Cardiac muscle cell (in vitro differentiated cells and primary cell): ENCODE measurements around the gene TRNT1. TPM values are rescaled to one million over a fixed set of nuclear protein-coding genes. Genes with fewer than 3 reads are reported as not detected.
A peak's percentile ranks its signal among the peaks of the same experiment; 100 is the strongest.

Source experiments
- DNase-seq, 2 donors: peaks; one replicate each; pipeline versions ENCODE4 v3.0.0 to v3.0.0-alpha.2; 2010 to 2017; ENCODE audit warnings: low read depth in 1 of 2, low spot score in 1 of 2
- H3K27ac ChIP-seq: fragments of 200-600 bp; sonication (generic); 2 replicates; pipeline ENCODE4 v1.5.1; 2016
- H3K27me3 ChIP-seq: fragments of 200-600 bp; sonication (generic); 2 replicates; pipeline ENCODE4 v1.6.0; 2016; ENCODE audit warnings: control low read depth
- H3K36me3 ChIP-seq: fragments of 200-600 bp; sonication (generic); 2 replicates; pipeline ENCODE4 v1.5.1; 2016; ENCODE audit warnings: control low read depth
- H3K4me1 ChIP-seq: fragments of 200-600 bp; sonication (generic); 2 replicates; pipeline ENCODE4 v1.8.1; 2017; ENCODE audit warnings: low read depth, mild to moderate bottlenecking, mixed run types
- H3K4me3 ChIP-seq: fragments of 200-600 bp; sonication (generic); 2 replicates; pipeline ENCODE4 v1.5.1; 2016; ENCODE audit warnings: mild to moderate bottlenecking
- H3K9me3 ChIP-seq: fragments of 200-600 bp; sonication (generic); 2 replicates; pipeline ENCODE4 v1.5.1; 2017; ENCODE audit warnings: low read depth, mild to moderate bottlenecking, control low read depth
- CTCF ChIP-seq: IDR thresholded peaks from 2 replicates; pipeline ENCODE4 v1.5.1; 2012; ENCODE audit warnings: low read depth, mild to moderate bottlenecking, low read length
- polyA plus RNA-seq: library from polyadenylated mRNA; unstranded; fragments of >200 nt; fragmentation: Nextera tagmentation; extraction: Ambion mirVana; gene quantifications from 2 replicates; pipeline ENCODE4 v1.2.1, GENCODE V29; 2016
- total RNA-seq: library from RNA; depleted of rRNA; stranded (reverse); fragments of >200 nt; gene quantifications from 2 replicates; pipeline ENCODE4 v1.2.3, GENCODE V29; 2016

TRNT1 gene
- total and polyA plus RNA-seq, 2 experiments from 2014 or later: 12.2 to 25.1 TPM

- no peak for DNase-seq
- H3K4me1 ChIP-seq: no peaks in the 10 kb centered on the region
- H3K4me3 ChIP-seq: no peak overlapping the region
- H3K9me3 ChIP-seq: no peaks in the 10 kb centered on the region
- H3K36me3 ChIP-seq: peaks cover 64% of the 10 kb centered on the region
- H3K27me3 ChIP-seq: no peaks in the 10 kb centered on the region
- no peak for TF ChIP-seq CTCF
- no peak overlapping the region for H3K27ac ChIP-seq
Measured at GRCh38 chr3:3165241-3165640, 38.5 kb downstream of the TRNT1 start.

GRCh38 chr3:3165650-3166049 lies 38.9 kb downstream of the TRNT1 start:
- no peak for DNase-seq
- no peaks in the 10 kb centered on the region for H3K27me3 ChIP-seq
- no peak for TF ChIP-seq CTCF
- no peaks in the 10 kb centered on the region for H3K9me3 ChIP-seq
- H3K36me3 ChIP-seq: peaks cover 62% of the 10 kb centered on the region
- H3K27ac ChIP-seq: no peak overlapping the region
- H3K4me3 ChIP-seq: no peak overlapping the region
- no peaks in the 10 kb centered on the region for H3K4me1 ChIP-seq

GRCh38 chr3:3170998-3171397 lies 44.3 kb downstream of the TRNT1 start:
- Histone ChIP-seq H3K27ac (no peak overlapping the region), H3K4me3 (no peak overlapping the region), H3K9me3 (no peaks in the 10 kb centered on the region), H3K36me3 (peaks cover 66% of the 10 kb centered on the region), H3K4me1 (no peaks in the 10 kb centered on the region), H3K27me3 (no peaks in the 10 kb centered on the region)
- peak; percentile 12 to 50 for DNase-seq
- TF ChIP-seq CTCF: peak; percentile 41

GRCh38 chr3:3172627-3173026 lies 45.9 kb downstream of the TRNT1 start:
- H3K4me1 ChIP-seq: no peaks in the 10 kb centered on the region
- H3K27ac ChIP-seq: no peak overlapping the region
- no peak for TF ChIP-seq CTCF
- H3K36me3 ChIP-seq: peaks cover 51% of the 10 kb centered on the region
- no peak for DNase-seq
- H3K27me3 ChIP-seq: no peaks in the 10 kb centered on the region
- H3K4me3 ChIP-seq: no peak overlapping the region
- no peaks in the 10 kb centered on the region for H3K9me3 ChIP-seq

GRCh38 chr3:3177861-3178497 lies 51.2 kb downstream of the TRNT1 start:
- H3K9me3 ChIP-seq: no peaks in the 10 kb centered on the region
- H3K27me3 ChIP-seq: no peaks in the 10 kb centered on the region
- peaks cover 14% of the 10 kb centered on the region for H3K36me3 ChIP-seq
- no peak for TF ChIP-seq CTCF
- H3K27ac ChIP-seq: no peak overlapping the region
- peak in 1 of 2 donors; percentile 21 for DNase-seq
- H3K4me3 ChIP-seq: no peak overlapping the region
- peaks cover 7% of the 10 kb centered on the region for H3K4me1 ChIP-seq
